Body of pancreas (tissue), 4 donors: ENCODE measurements around the gene GFRA3. TPM values are rescaled to one million over a fixed set of nuclear protein-coding genes. Genes with fewer than 3 reads are reported as not detected.
"Not testable (repeated sequence)": the region's sequence is repeated elsewhere in the genome, so short reads cannot be mapped to it uniquely, and the experiment has no call there.

Experiments
- ATAC-seq: fragments of 150-250 bp; one replicate; pipeline ENCODE4 v1.9.1; 2016
- DNase-seq, 4 donors: peaks; one replicate each; pipeline ENCODE4 v3.0.0-alpha.2; 2019
- H3K27ac ChIP-seq, 4 donors: fragments of 200-600 bp; sonication (generic); 1 replicate in 3 of 4; 2 replicates in 1 of 4; pipeline versions ENCODE4 v1.5.1 to v1.6.1; 2016 to 2019; ENCODE audit warnings: mild to moderate bottlenecking in 1 of 4, mixed read lengths in 1 of 4, moderate library complexity in 1 of 4
- H3K27me3 ChIP-seq, 2 donors: fragments of 200-600 bp; sonication (generic); one replicate each; pipeline ENCODE4 v1.6.0; 2016; ENCODE audit warnings: mild to moderate bottlenecking in 1 of 2
- H3K36me3 ChIP-seq, 2 donors: fragments of 200-600 bp; sonication (generic); replicated peaks in 1 of 2; 2 replicates each; pipeline ENCODE4 v1.5.1; 2016; ENCODE audit warnings: low read depth in 2 of 2; ENCODE audit not compliant: insufficient read depth in 1 of 2
- H3K4me1 ChIP-seq: fragments of 200-600 bp; sonication (generic); one replicate; pipeline ENCODE4 v1.6.0; 2016
- H3K4me3 ChIP-seq, 2 donors: fragments of 200-600 bp; sonication (generic); 1 replicate in 1 of 2; 2 replicates in 1 of 2; pipeline ENCODE4 v1.5.1; 2016 to 2019
- H3K9me3 ChIP-seq, 3 donors: fragments of 200-600 bp; sonication (generic); 1 replicate in 2 of 3; 2 replicates in 1 of 3; pipeline ENCODE4 v1.5.1; 2016
- POLR2A ChIP-seq, 3 donors: fragments of 450-650 bp; IDR thresholded peaks; one replicate each; pipeline ENCODE4 v1.6.1; 2016; ENCODE audit warnings: antibody characterized with exemption in 3 of 3, mild to moderate bottlenecking in 2 of 3
- WGBS, 2 donors: methylation state at CpG; one replicate each; pipeline ENCODE4 v1.1.5; 2017; 5-methylcytosine and 5-hydroxymethylcytosine counted together
- intact Hi-C: fragments of 100-400 bp; cut with DNase I; formaldehyde crosslinking; loops from one replicate; pipeline ENCODE4 v1.15.1; 2023
- total RNA-seq, 2 donors: library from RNA; depleted of rRNA; stranded (reverse); fragments of >200 nt; gene quantifications; one replicate each; pipeline ENCODE4 v1.1.0, GENCODE V29; 2016
- TF ChIP-seq, protein P1 (sequence below), 7 experiments: fragments of 450-650 bp in 4 of 7; fragments of 200-600 bp in 3 of 7; sonication (generic) in 3 of 7; IDR thresholded peaks; one replicate each; pipeline ENCODE4 v1.5.1; 2016 to 2019; ENCODE audit warnings: antibody characterized with exemption in 7 of 7

GFRA3 gene
- total RNA-seq, 2 donors from 2014 or later, result 1.8 to 4.3 TPM

DNA sequence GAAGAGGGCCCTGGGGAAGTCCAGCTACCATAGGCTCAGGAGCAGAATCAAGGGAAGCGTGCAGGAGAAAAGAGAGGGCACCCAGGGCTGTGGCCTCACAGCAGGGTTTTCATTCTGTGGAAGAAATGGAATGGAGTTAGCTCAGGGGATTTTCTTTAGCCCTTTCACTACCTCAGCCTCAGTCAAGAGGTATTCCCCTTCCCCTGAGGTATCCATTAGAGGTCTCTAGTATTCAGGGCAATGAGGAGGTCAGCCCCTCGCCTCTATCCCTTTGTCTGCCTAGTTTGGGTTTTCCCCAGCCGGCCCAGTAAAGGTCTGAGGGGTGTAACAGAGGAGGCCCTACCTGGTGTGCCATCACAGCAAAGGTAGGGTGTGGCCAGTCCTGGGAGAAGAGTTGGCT lies 21.5 kb downstream of the GFRA3 start:
- 79 to 83% methylated on average over 3 of the region's 3 CpGs for WGBS, 2 donors
- ATAC-seq (no peak), DNase-seq (no peak)
- no peaks in the 10 kb centered on the region for H3K36me3 ChIP-seq
- H3K27ac ChIP-seq, result no peak overlapping the region
- no peaks in the 10 kb centered on the region for H3K4me1 ChIP-seq
- no peaks in the 10 kb centered on the region for H3K27me3 ChIP-seq
- H3K4me3 ChIP-seq, result no peak overlapping the region
- H3K9me3 ChIP-seq, result no peaks in the 10 kb centered on the region
- intact Hi-C loops, result no loop called here
- no peak for TF ChIP-seq POLR2A (IDR thresholded peaks at IDR 0.05)
- TF ChIP-seq, protein P1, sequence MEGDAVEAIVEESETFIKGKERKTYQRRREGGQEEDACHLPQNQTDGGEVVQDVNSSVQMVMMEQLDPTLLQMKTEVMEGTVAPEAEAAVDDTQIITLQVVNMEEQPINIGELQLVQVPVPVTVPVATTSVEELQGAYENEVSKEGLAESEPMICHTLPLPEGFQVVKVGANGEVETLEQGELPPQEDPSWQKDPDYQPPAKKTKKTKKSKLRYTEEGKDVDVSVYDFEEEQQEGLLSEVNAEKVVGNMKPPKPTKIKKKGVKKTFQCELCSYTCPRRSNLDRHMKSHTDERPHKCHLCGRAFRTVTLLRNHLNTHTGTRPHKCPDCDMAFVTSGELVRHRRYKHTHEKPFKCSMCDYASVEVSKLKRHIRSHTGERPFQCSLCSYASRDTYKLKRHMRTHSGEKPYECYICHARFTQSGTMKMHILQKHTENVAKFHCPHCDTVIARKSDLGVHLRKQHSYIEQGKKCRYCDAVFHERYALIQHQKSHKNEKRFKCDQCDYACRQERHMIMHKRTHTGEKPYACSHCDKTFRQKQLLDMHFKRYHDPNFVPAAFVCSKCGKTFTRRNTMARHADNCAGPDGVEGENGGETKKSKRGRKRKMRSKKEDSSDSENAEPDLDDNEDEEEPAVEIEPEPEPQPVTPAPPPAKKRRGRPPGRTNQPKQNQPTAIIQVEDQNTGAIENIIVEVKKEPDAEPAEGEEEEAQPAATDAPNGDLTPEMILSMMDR (IDR thresholded peaks at IDR 0.05), result no peak

GRCh38 chr5:138247800-138248199 lies 26.6 kb downstream of the GFRA3 start:
- H3K27ac ChIP-seq, H3K9me3 ChIP-seq, H3K27me3 ChIP-seq, H3K4me3 ChIP-seq, DNase-seq, ATAC-seq, intact Hi-C loops, H3K36me3 ChIP-seq, H3K4me1 ChIP-seq: not testable (repeated sequence)
- 52 to 76% methylated on average over 2 of the region's 2 CpGs for WGBS, 2 donors

- ATAC-seq, result no peak
- no peaks in the 10 kb centered on the region for H3K36me3 ChIP-seq
- DNase-seq, result no peak
- no peak overlapping the region for H3K4me3 ChIP-seq
- 81 to 91% methylated on average over 4 of the region's 4 CpGs for WGBS, 2 donors
- intact Hi-C loops, result no loop called here
- no peak overlapping the region for H3K27ac ChIP-seq
- H3K4me1 ChIP-seq, result peaks cover 6% of the 10 kb centered on the region
- no peaks in the 10 kb centered on the region for H3K9me3 ChIP-seq
- no peaks in the 10 kb centered on the region for H3K27me3 ChIP-seq
- TF ChIP-seq, protein P1 (IDR thresholded peaks at IDR 0.05), result no peak
- TF ChIP-seq POLR2A (IDR thresholded peaks at IDR 0.05), result no peak
Measured at GRCh38 chr5:138246822-138247221, 27.6 kb downstream of the GFRA3 start.

DNA sequence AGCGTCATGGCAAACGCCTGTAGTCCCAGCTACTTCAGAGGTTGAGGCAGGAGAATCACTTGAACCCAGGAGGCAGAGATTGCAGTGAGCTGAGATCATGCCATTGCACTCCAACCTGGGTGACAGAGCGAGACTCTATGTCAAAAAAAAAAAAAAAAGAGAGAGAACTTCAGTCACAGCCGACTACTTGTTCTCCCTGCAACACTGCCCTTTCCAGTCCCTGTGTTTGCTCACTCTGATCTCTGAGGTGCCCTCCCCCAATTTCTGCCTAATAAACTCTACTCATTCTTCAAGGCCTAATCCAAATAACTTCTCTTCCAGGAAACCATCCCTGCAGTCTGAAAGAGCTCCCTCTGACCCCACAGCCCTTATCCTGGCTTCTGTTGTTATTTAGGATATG lies 28.1 kb downstream of the GFRA3 start:
- H3K36me3 ChIP-seq, result no peaks in the 10 kb centered on the region
- peaks cover 11% of the 10 kb centered on the region for H3K4me1 ChIP-seq
- WGBS, 2 donors, result 64 to 92% methylated on average over 4 of the region's 4 CpGs
- no peak for ATAC-seq
- H3K4me3 ChIP-seq, result no peak overlapping the region
- no peak overlapping the region for H3K27ac ChIP-seq
- TF ChIP-seq POLR2A (IDR thresholded peaks at IDR 0.05), result no peak
- TF ChIP-seq, protein P1 (IDR thresholded peaks at IDR 0.05), result no peak
- intact Hi-C loops, result no loop called here
- no peak for DNase-seq
- no peaks in the 10 kb centered on the region for H3K27me3 ChIP-seq
- no peaks in the 10 kb centered on the region for H3K9me3 ChIP-seq

DNA sequence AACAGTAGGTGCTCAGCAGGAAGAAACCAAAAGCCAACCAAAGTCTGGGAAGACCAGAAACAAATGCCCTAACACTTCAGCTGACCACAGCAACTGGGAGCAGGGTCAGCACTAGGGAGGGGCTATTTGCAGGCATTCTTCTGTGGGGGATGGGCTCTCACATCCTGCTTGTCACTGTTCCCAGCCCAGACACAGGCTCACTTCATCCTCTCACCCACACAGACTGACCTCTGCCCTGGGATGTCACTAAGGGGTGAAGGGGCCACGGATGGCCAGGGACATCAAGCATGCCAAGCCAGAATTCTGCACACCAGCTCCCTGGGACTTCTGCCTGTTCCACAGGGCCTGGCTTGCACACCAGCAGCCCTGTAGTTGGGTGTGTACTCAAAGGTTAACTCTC lies 28.7 kb downstream of the GFRA3 start:
- H3K36me3 ChIP-seq, result no peaks in the 10 kb centered on the region
- H3K27ac ChIP-seq, result no peak overlapping the region
- H3K9me3 ChIP-seq, result no peaks in the 10 kb centered on the region
- DNase-seq (no peak), ATAC-seq (no peak)
- H3K27me3 ChIP-seq, result no peaks in the 10 kb centered on the region
- 23 to 50% methylated on average over 1 of the region's 1 CpG for WGBS, 2 donors
- peaks cover 14% of the 10 kb centered on the region for H3K4me1 ChIP-seq
- TF ChIP-seq POLR2A (IDR thresholded peaks at IDR 0.05), result no peak
- TF ChIP-seq, protein P1 (IDR thresholded peaks at IDR 0.05), result no peak
- intact Hi-C loops, result no loop called here
- no peak overlapping the region for H3K4me3 ChIP-seq
